SK-N-SH treated with all-trans-retinoic acid at 6 μM for 48 hours (cell line): ENCODE measurements around the gene NPIPB6.

Experiments
- ATAC-seq: fragments of 200-7000 bp; cut with Tn5 transposase; 3 replicates; pipeline ENCODE4 v1.9.1; 2020; ENCODE audit warnings: mild to moderate bottlenecking, moderate library complexity
- BACH2 ChIP-seq: fragments of 250-450 bp; sonication (Bioruptor Pico); IDR thresholded peaks from 2 replicates; pipeline ENCODE4 v1.9.0; 2021; ENCODE audit warnings: mild to moderate bottlenecking, borderline replicate concordance
- CREB5 ChIP-seq: fragments of 250-450 bp; sonication (Bioruptor Pico); IDR thresholded peaks from 2 replicates; pipeline ENCODE4 v1.5.1; 2020; ENCODE audit warnings: low read depth, mild to moderate bottlenecking, moderate library complexity
- CSDC2 ChIP-seq: fragments of 250-450 bp; sonication (Bioruptor Pico); IDR thresholded peaks from 2 replicates; pipeline ENCODE4 v1.5.0; 2020; ENCODE audit warnings: mild to moderate bottlenecking, moderate library complexity
- CSRNP3 ChIP-seq: fragments of 250-450 bp; sonication (Bioruptor Pico); IDR thresholded peaks from 2 replicates; pipeline ENCODE4 v1.5.1; 2021; ENCODE audit warnings: mild to moderate bottlenecking, moderate library complexity
- ESRRG ChIP-seq: fragments of 250-450 bp; sonication (Bioruptor Pico); IDR thresholded peaks from 2 replicates; pipeline ENCODE4 v1.6.1; 2021; ENCODE audit warnings: mild to moderate bottlenecking
- GLIS3 ChIP-seq: fragments of 250-450 bp; sonication (Bioruptor Pico); IDR thresholded peaks from 2 replicates; pipeline ENCODE4 v1.5.0; 2020; ENCODE audit warnings: mild to moderate bottlenecking, moderate library complexity
- ISL1 ChIP-seq: fragments of 250-450 bp; sonication (Bioruptor Pico); IDR thresholded peaks from 2 replicates; pipeline ENCODE4 v2.1.2; 2022; ENCODE audit warnings: mild to moderate bottlenecking, moderate library complexity
- OSR1 ChIP-seq: fragments of 250-450 bp; sonication (Bioruptor Pico); IDR thresholded peaks from 2 replicates; pipeline ENCODE4 v1.8.0; 2022; ENCODE audit warnings: moderate library complexity, mild to moderate bottlenecking, inconsistent platforms
- PATZ1 ChIP-seq: fragments of 250-450 bp; sonication (Bioruptor Pico); IDR thresholded peaks from 2 replicates; pipeline ENCODE4 v1.8.0; 2020; ENCODE audit warnings: mild to moderate bottlenecking, moderate library complexity, borderline replicate concordance
- PPARA ChIP-seq: fragments of 250-450 bp; sonication (Bioruptor Pico); IDR thresholded peaks from 2 replicates; pipeline ENCODE4 v1.5.0; 2020; ENCODE audit warnings: mild to moderate bottlenecking, borderline replicate concordance
- RARB ChIP-seq: fragments of 250-450 bp; sonication (Bioruptor Pico); IDR thresholded peaks from 2 replicates; pipeline ENCODE4 v1.8.0; 2021; ENCODE audit warnings: mild to moderate bottlenecking, moderate library complexity
- SNAI2 ChIP-seq: fragments of 250-450 bp; sonication (Bioruptor Pico); IDR thresholded peaks from 2 replicates; pipeline ENCODE4 v1.5.0; 2020; ENCODE audit warnings: mild to moderate bottlenecking, moderate library complexity
- TCF4 ChIP-seq: fragments of 250-450 bp; sonication (Bioruptor Pico); IDR thresholded peaks from 2 replicates; pipeline ENCODE4 v1.8.0; 2021; ENCODE audit warnings: mild to moderate bottlenecking, moderate library complexity, borderline replicate concordance
- TOX ChIP-seq: fragments of 250-450 bp; sonication (Bioruptor Pico); IDR thresholded peaks from 2 replicates; pipeline ENCODE4 v1.8.0; 2021; ENCODE audit warnings: mild to moderate bottlenecking, moderate library complexity, borderline replicate concordance
- TSHZ2 ChIP-seq: fragments of 250-450 bp; sonication (Bioruptor Pico); IDR thresholded peaks from 2 replicates; pipeline ENCODE4 v1.5.0; 2020; ENCODE audit warnings: mild to moderate bottlenecking, moderate library complexity
- ZC3H10 ChIP-seq: fragments of 250-450 bp; sonication (Bioruptor Pico); IDR thresholded peaks from 2 replicates; pipeline ENCODE4 v1.5.1; 2021; ENCODE audit warnings: mild to moderate bottlenecking, moderate library complexity
- ZFP3 ChIP-seq: fragments of 250-450 bp; sonication (Bioruptor Pico); IDR thresholded peaks from 2 replicates; pipeline ENCODE4 v1.5.0; 2020; ENCODE audit warnings: mild to moderate bottlenecking, moderate library complexity
- ZFP30 ChIP-seq: fragments of 450-650 bp; formaldehyde crosslinking; IDR thresholded peaks from 2 replicates; pipeline ENCODE4 v1.5.0; 2022; ENCODE audit warnings: mild to moderate bottlenecking, moderate library complexity
- ZNF70 ChIP-seq: fragments of 450-650 bp; formaldehyde crosslinking; IDR thresholded peaks from 2 replicates; pipeline ENCODE4 v1.5.0; 2020; ENCODE audit warnings: mild to moderate bottlenecking, moderate library complexity

Gene NPIPB6

GRCh38 chr16:28311913-28312312 lies 51.4 kb downstream of the NPIPB6 start:
- no peak for ATAC-seq
- TF ChIP-seq PATZ1 (CRISPR knock-in tag) (no peak), RARB (CRISPR knock-in tag) (no peak), GLIS3 (no peak), ZC3H10 (CRISPR knock-in tag) (no peak), ZNF70 (CRISPR knock-in tag) (no peak), SNAI2 (CRISPR knock-in tag) (no peak), CREB5 (CRISPR knock-in tag) (no peak), CSDC2 (no peak), TCF4 (CRISPR knock-in tag) (no peak), ZFP30 (CRISPR knock-in tag) (no peak), CSRNP3 (CRISPR knock-in tag) (no peak), TSHZ2 (CRISPR knock-in tag) (no peak), PPARA (CRISPR knock-in tag) (no peak), OSR1 (no peak), BACH2 (CRISPR knock-in tag) (no peak), TOX (no peak)
- TF ChIP-seq, all 23 proteins: peak for 0

GRCh38 chr16:28311413-28311812 lies 51.9 kb downstream of the NPIPB6 start:
- TF ChIP-seq ESRRG: no peak
- TF ChIP-seq PPARA (CRISPR knock-in tag): no peak
- TF ChIP-seq ZC3H10 (CRISPR knock-in tag): no peak
- no peak for TF ChIP-seq TSHZ2 (CRISPR knock-in tag)
- no peak for TF ChIP-seq PATZ1 (CRISPR knock-in tag)
- TF ChIP-seq SNAI2 (CRISPR knock-in tag): no peak
- TF ChIP-seq ZFP30 (CRISPR knock-in tag): no peak
- TF ChIP-seq ZFP3 (CRISPR knock-in tag): no peak
- TF ChIP-seq CREB5 (CRISPR knock-in tag): no peak
- no peak for TF ChIP-seq BACH2 (CRISPR knock-in tag)
- TF ChIP-seq CSDC2: no peak
- TF ChIP-seq ZNF70 (CRISPR knock-in tag): no peak
- no peak for TF ChIP-seq OSR1
- no peak for TF ChIP-seq ISL1 (CRISPR knock-in tag)
- TF ChIP-seq RARB (CRISPR knock-in tag): no peak
- ATAC-seq: no peak
